ENCODE measurements around the gene RAD54L2. TPM values are rescaled to one million over a fixed set of nuclear protein-coding genes. Genes with fewer than 3 reads are reported as not detected.

RAD54L2 gene
- total and polyA plus RNA-seq, 9 donors, result 5.8 to 32.5 (median 23.0) TPM

DNA sequence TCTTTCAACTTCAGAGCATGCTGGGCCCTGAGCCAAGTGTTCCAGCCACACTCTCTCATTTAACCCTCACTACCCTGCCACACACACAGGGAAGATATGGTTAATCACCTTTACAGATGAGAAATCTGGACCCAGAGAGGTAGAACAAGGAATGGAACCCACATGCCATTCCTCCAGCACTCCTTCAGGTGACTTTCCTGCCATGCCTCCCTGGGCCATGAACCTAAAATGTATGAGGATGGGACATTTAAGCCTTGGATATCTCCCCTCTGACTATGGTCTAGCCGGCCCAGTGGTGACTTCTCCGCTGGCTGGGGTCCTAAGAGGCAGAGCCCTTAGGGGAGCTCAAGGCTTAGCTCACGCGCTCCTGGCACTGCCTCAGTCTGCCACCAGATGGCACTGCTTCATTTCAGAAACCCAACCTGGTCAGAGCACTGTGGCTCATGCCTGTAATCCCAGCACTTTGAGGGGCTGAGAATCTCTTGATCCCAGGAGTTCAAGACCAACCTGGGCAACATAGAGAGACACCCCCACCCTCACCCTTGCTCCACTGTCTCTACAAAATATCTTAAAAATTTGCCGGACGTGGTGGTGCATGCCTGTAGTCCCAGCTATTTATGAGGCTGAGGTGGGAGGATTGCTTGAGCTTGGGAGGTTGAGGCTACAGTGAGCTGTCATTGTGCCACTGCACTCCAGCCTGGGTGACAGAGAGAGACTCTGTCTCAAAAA, 36.5 kb upstream of the RAD54L2 start:
- TF ChIP-seq EP300 (IDR thresholded peaks at IDR 0.05) (no peak), POLR2A (IDR thresholded peaks at IDR 0.05) (no peak)
- TF ChIP-seq, protein P1, sequence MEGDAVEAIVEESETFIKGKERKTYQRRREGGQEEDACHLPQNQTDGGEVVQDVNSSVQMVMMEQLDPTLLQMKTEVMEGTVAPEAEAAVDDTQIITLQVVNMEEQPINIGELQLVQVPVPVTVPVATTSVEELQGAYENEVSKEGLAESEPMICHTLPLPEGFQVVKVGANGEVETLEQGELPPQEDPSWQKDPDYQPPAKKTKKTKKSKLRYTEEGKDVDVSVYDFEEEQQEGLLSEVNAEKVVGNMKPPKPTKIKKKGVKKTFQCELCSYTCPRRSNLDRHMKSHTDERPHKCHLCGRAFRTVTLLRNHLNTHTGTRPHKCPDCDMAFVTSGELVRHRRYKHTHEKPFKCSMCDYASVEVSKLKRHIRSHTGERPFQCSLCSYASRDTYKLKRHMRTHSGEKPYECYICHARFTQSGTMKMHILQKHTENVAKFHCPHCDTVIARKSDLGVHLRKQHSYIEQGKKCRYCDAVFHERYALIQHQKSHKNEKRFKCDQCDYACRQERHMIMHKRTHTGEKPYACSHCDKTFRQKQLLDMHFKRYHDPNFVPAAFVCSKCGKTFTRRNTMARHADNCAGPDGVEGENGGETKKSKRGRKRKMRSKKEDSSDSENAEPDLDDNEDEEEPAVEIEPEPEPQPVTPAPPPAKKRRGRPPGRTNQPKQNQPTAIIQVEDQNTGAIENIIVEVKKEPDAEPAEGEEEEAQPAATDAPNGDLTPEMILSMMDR (IDR thresholded peaks at IDR 0.05), result peak; percentile 89 to 92 (median 90)
- no peak overlapping the region for H3K27ac ChIP-seq
- 4 to 9% (median 4%) methylated on average over 6 of the region's 6 CpGs for WGBS, 3 donors
- H3K36me3 ChIP-seq, result no peaks in the 10 kb centered on the region
- no peaks in the 10 kb centered on the region for H3K4me1 ChIP-seq (ENCODE audit: insufficient read depth)
- intact Hi-C loops (cut with DNase I), result loop anchor here (1.0 to 10.0 kb wide), 4 partner anchors 168 to 1137 kb away; partner anchors contain the start of gene TEX264 (in 3 of the 4)
- no peaks in the 10 kb centered on the region for H3K27me3 ChIP-seq
- no peaks in the 10 kb centered on the region for H3K9me3 ChIP-seq
- DNase-seq, result peak; percentile 69 to 89 (median 85)
- no peak overlapping the region for H3K4me3 ChIP-seq

GRCh38 chr3:51502562-51502910, 36.0 kb upstream of the RAD54L2 start:
- WGBS, 3 donors, result 24 to 38% (median 34%) methylated on average over 2 of the region's 2 CpGs
- H3K36me3 ChIP-seq, result no peaks in the 10 kb centered on the region
- no peak for DNase-seq
- no peaks in the 10 kb centered on the region for H3K9me3 ChIP-seq
- TF ChIP-seq, protein P1 (IDR thresholded peaks at IDR 0.05), result no peak
- no peak for TF ChIP-seq EP300 (IDR thresholded peaks at IDR 0.05)
- TF ChIP-seq POLR2A (IDR thresholded peaks at IDR 0.05), result no peak
- no peaks in the 10 kb centered on the region for H3K27me3 ChIP-seq
- intact Hi-C loops (cut with DNase I), result loop anchor here (1.0 to 10.0 kb wide), 4 partner anchors 168 to 1138 kb away; partner anchors contain the start of gene TEX264 (in 3 of the 4)
- H3K4me1 ChIP-seq (ENCODE audit: insufficient read depth), result no peaks in the 10 kb centered on the region
- no peak overlapping the region for H3K27ac ChIP-seq
- H3K4me3 ChIP-seq, result no peak overlapping the region

GRCh38 chr3:51503007-51503406, 35.5 kb upstream of the RAD54L2 start:
- no peaks in the 10 kb centered on the region for H3K9me3 ChIP-seq
- H3K4me3 ChIP-seq, result no peak overlapping the region
- no peaks in the 10 kb centered on the region for H3K36me3 ChIP-seq
- intact Hi-C loops (cut with DNase I), result loop anchor here (5.0 to 10.0 kb wide), 3 partner anchors 169 to 1138 kb away; partner anchors contain the start of gene TEX264 (in 3 of the 4)
- TF ChIP-seq POLR2A (IDR thresholded peaks at IDR 0.05) (no peak), EP300 (IDR thresholded peaks at IDR 0.05) (no peak)
- TF ChIP-seq, protein P1 (IDR thresholded peaks at IDR 0.05), result no peak
- DNase-seq, result no peak
- WGBS, 3 donors, result 85 to 94% (median 90%) methylated on average over 2 of the region's 2 CpGs
- no peaks in the 10 kb centered on the region for H3K4me1 ChIP-seq (ENCODE audit: insufficient read depth)
- H3K27ac ChIP-seq, result no peak overlapping the region
- H3K27me3 ChIP-seq, result no peaks in the 10 kb centered on the region

DNA sequence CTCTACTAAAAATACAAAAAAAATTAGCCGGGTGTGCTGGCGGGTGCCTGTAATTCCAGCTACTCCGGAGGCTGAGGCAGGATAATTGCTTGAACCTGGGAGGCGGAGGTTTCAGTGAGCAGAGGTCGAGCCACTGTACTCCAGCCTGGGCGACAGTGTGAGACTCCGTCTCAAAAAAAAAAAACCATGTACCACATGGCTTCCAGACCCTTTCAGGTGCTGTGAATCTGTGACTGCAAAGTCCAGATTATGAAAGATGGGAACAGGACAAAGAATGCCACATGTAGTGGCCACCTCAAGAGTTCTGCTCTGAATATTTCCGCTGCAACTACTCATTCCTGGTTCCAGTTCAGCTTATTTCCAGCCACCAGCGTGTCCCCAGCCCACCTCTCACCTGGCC, 30.3 kb upstream of the RAD54L2 start:
- H3K36me3 ChIP-seq, result no peaks in the 10 kb centered on the region
- WGBS, 3 donors, result 77 to 81% (median 78%) methylated on average over 9 of the region's 9 CpGs
- H3K27me3 ChIP-seq, result no peaks in the 10 kb centered on the region
- DNase-seq, result no peak
- TF ChIP-seq EP300 (IDR thresholded peaks at IDR 0.05) (no peak), POLR2A (IDR thresholded peaks at IDR 0.05) (no peak)
- TF ChIP-seq, protein P1 (IDR thresholded peaks at IDR 0.05), result no peak
- H3K4me3 ChIP-seq, result no peak overlapping the region
- H3K27ac ChIP-seq, result no peak overlapping the region
- intact Hi-C loops (cut with DNase I), result loop anchor here in 2 of 4 donors (5.0 to 10.0 kb wide), 3 partner anchors 294 to 1143 kb away; no protein-coding TSS in a partner anchor
- H3K9me3 ChIP-seq, result no peaks in the 10 kb centered on the region
- H3K4me1 ChIP-seq (ENCODE audit: insufficient read depth), result no peaks in the 10 kb centered on the region
